Adipocyte (in vitro differentiated cells): ENCODE data around the gene MAP2K3.
A peak's percentile ranks its signal among the peaks of the same experiment; 100 is the strongest.

Experiments used
- DNase-seq: peaks from one replicate; pipeline ENCODE4 v3.0.0-alpha.2; 2015; ENCODE audit warnings: low read depth
- H3K27me3 ChIP-seq: replicated peaks from 2 replicates; pipeline ENCODE4 v1.7.0; 2013; ENCODE audit warnings: mild to moderate bottlenecking, low read length, moderate library complexity; ENCODE audit not compliant: control insufficient read depth, insufficient read depth
- H3K36me3 ChIP-seq: 2 replicates; pipeline ENCODE4 v1.7.0; 2013; ENCODE audit warnings: low read length, mild to moderate bottlenecking, moderate library complexity; ENCODE audit not compliant: control insufficient read depth, insufficient read depth, severe bottlenecking
- H3K4me1 ChIP-seq: 2 replicates; pipeline ENCODE4 v1.7.0; 2013; ENCODE audit warnings: mild to moderate bottlenecking, low read length, moderate library complexity; ENCODE audit not compliant: control insufficient read depth, insufficient read depth
- H3K4me3 ChIP-seq: 2 replicates; pipeline ENCODE4 v1.7.0; 2013; ENCODE audit warnings: mild to moderate bottlenecking, low read length, moderate library complexity
- H3K9ac ChIP-seq: 2 replicates; pipeline ENCODE4 v1.7.0; 2013; ENCODE audit warnings: mild to moderate bottlenecking, low read length, moderate library complexity
- H3K9me3 ChIP-seq: 2 replicates; pipeline ENCODE4 v1.7.0; 2013; ENCODE audit warnings: mild to moderate bottlenecking, low read length, moderate library complexity; ENCODE audit not compliant: control insufficient read depth

MAP2K3 gene

GRCh38 chr17:21286066-21286770 lies 1.7 kb downstream of the MAP2K3 start:
- Histone ChIP-seq H3K4me1 (peaks cover 60% of the 10 kb centered on the region), H3K4me3 (peak overlapping the region; percentile 97), H3K9ac (peak overlapping the region; percentile 95), H3K27me3 (no peaks in the 10 kb centered on the region), H3K9me3 (no peaks in the 10 kb centered on the region), H3K36me3 (peaks cover under 1% of the 10 kb centered on the region)
- peak; percentile 99 for DNase-seq

GRCh38 chr17:21286909-21287702 lies 2.6 kb downstream of the MAP2K3 start:
- peak overlapping the region; percentile 97 for H3K4me3 ChIP-seq
- no peak for DNase-seq
- H3K27me3 ChIP-seq = no peaks in the 10 kb centered on the region
- H3K9ac ChIP-seq = peak overlapping the region; percentile 95
- peaks cover 8% of the 10 kb centered on the region for H3K36me3 ChIP-seq
- H3K9me3 ChIP-seq = no peaks in the 10 kb centered on the region
- H3K4me1 ChIP-seq = peaks cover 54% of the 10 kb centered on the region

GRCh38 chr17:21287703-21288449 lies 3.4 kb downstream of the MAP2K3 start:
- Histone ChIP-seq H3K4me1 (peaks cover 50% of the 10 kb centered on the region), H3K4me3 (peak overlapping the region; percentile 97), H3K27me3 (no peaks in the 10 kb centered on the region), H3K36me3 (peaks cover 12% of the 10 kb centered on the region), H3K9ac (peak overlapping the region; percentile 95), H3K9me3 (no peaks in the 10 kb centered on the region)
- peak; percentile 96 for DNase-seq

GRCh38 chr17:21288571-21289017 lies 4.1 kb downstream of the MAP2K3 start:
- H3K27me3 ChIP-seq = no peaks in the 10 kb centered on the region
- H3K9ac ChIP-seq = peak overlapping the region; percentile 74
- H3K9me3 ChIP-seq = no peaks in the 10 kb centered on the region
- H3K4me3 ChIP-seq = peak overlapping the region; percentile 97
- peaks cover 43% of the 10 kb centered on the region for H3K4me1 ChIP-seq
- peaks cover 14% of the 10 kb centered on the region for H3K36me3 ChIP-seq
- no peak for DNase-seq

GRCh38 chr17:21289175-21289901 lies 4.8 kb downstream of the MAP2K3 start:
- H3K9ac ChIP-seq = peak overlapping the region; percentile 74
- no peaks in the 10 kb centered on the region for H3K9me3 ChIP-seq
- DNase-seq = no peak
- H3K4me3 ChIP-seq = peak overlapping the region; percentile 97
- peaks cover 37% of the 10 kb centered on the region for H3K4me1 ChIP-seq
- peaks cover 14% of the 10 kb centered on the region for H3K36me3 ChIP-seq
- no peaks in the 10 kb centered on the region for H3K27me3 ChIP-seq

GRCh38 chr17:21289902-21290571 lies 5.5 kb downstream of the MAP2K3 start:
- no peaks in the 10 kb centered on the region for H3K9me3 ChIP-seq
- H3K27me3 ChIP-seq = no peaks in the 10 kb centered on the region
- peaks cover 37% of the 10 kb centered on the region for H3K4me1 ChIP-seq
- peak overlapping the region; percentile 34 for H3K9ac ChIP-seq
- DNase-seq = no peak
- no peak overlapping the region for H3K4me3 ChIP-seq
- H3K36me3 ChIP-seq = peaks cover 19% of the 10 kb centered on the region

- Histone ChIP-seq H3K27me3 (no peaks in the 10 kb centered on the region), H3K36me3 (peaks cover 19% of the 10 kb centered on the region), H3K9ac (no peak overlapping the region), H3K4me3 (no peak overlapping the region), H3K9me3 (no peaks in the 10 kb centered on the region), H3K4me1 (peaks cover 37% of the 10 kb centered on the region)
- DNase-seq = no peak
Observed at GRCh38 chr17:21291357-21291756, 6.8 kb downstream of the MAP2K3 start.

- no peaks in the 10 kb centered on the region for H3K27me3 ChIP-seq
Observed at GRCh38 chr17:21291862-21292261, 7.4 kb downstream of the MAP2K3 start.

GRCh38 chr17:21292867-21293830 lies 8.6 kb downstream of the MAP2K3 start:
- Histone ChIP-seq H3K27me3 (no peaks in the 10 kb centered on the region), H3K36me3 (peaks cover 19% of the 10 kb centered on the region), H3K4me3 (no peak overlapping the region), H3K9ac (no peak overlapping the region), H3K4me1 (peaks cover 31% of the 10 kb centered on the region), H3K9me3 (no peaks in the 10 kb centered on the region)
- no peak for DNase-seq

More at GRCh38 chr17:21291862-21292261, 7.4 kb downstream of the MAP2K3 start:
- Histone ChIP-seq H3K9ac (no peak overlapping the region), H3K4me3 (no peak overlapping the region), H3K9me3 (no peaks in the 10 kb centered on the region), H3K4me1 (peaks cover 35% of the 10 kb centered on the region), H3K36me3 (peaks cover 19% of the 10 kb centered on the region)
- no peak for DNase-seq
